Measurements from ENCODE around the gene COL21A1.

The COL21A1 gene

DNA sequence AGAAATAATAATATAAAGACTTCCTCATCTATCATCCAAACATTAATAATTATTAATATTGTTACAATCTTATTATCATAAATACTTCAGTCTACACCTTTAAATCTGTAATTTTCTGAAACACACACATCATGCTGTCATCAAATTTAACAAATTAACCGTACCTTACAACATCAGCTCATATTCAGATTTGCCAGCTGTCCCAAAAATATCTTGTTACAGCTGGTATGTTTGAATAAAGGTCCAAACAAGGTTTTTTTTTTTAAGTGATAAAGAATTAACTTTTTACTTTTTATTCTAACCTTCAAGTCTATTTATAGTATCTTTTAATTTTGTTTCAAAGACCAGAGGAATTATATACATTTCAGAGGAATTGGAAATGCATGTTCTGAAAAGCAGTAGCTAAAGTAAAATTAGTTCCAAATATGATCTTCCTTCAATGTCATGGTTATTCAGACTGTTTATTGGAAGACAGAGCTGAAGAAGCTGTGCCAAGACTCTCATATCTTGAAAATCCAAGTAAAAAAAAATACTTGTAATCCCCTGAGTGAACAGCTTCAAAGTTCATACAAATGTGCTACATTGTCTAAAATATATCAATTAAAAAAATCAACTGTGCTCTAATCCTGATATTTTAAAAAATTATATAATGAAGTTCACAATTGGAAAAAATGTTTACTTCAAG lies 210.3 kb downstream of the COL21A1 start:
- no peak overlapping the region for H3K4me3 ChIP-seq (ENCODE audit: low read depth, low read length)
- TF ChIP-seq, protein P1, sequence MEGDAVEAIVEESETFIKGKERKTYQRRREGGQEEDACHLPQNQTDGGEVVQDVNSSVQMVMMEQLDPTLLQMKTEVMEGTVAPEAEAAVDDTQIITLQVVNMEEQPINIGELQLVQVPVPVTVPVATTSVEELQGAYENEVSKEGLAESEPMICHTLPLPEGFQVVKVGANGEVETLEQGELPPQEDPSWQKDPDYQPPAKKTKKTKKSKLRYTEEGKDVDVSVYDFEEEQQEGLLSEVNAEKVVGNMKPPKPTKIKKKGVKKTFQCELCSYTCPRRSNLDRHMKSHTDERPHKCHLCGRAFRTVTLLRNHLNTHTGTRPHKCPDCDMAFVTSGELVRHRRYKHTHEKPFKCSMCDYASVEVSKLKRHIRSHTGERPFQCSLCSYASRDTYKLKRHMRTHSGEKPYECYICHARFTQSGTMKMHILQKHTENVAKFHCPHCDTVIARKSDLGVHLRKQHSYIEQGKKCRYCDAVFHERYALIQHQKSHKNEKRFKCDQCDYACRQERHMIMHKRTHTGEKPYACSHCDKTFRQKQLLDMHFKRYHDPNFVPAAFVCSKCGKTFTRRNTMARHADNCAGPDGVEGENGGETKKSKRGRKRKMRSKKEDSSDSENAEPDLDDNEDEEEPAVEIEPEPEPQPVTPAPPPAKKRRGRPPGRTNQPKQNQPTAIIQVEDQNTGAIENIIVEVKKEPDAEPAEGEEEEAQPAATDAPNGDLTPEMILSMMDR (IDR thresholded peaks at IDR 0.05; ENCODE audit: low read depth, low read length): no peak

DNA sequence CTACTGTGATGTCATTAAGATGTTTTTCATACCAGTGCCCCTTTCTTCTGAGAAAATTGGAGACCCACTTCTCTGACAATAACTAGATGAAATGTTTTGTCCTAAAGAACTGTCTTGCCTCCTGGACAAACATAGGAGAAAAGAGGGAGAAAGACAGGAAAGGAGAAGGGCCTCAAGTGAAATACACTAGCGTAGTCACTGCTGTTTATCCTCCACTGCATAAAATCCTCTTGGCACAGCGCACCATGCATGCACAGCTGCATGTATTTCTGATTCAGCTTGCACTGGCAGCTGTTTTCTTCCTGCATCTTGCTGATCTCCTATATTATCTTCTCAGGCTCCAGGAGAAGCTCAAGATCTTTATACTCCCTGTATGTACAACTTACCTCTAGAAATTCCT lies 214.0 kb downstream of the COL21A1 start:
- TF ChIP-seq, protein P1 (IDR thresholded peaks at IDR 0.05; ENCODE audit: low read depth, low read length): no peak
- no peak overlapping the region for H3K4me3 ChIP-seq (ENCODE audit: low read depth, low read length)

DNA sequence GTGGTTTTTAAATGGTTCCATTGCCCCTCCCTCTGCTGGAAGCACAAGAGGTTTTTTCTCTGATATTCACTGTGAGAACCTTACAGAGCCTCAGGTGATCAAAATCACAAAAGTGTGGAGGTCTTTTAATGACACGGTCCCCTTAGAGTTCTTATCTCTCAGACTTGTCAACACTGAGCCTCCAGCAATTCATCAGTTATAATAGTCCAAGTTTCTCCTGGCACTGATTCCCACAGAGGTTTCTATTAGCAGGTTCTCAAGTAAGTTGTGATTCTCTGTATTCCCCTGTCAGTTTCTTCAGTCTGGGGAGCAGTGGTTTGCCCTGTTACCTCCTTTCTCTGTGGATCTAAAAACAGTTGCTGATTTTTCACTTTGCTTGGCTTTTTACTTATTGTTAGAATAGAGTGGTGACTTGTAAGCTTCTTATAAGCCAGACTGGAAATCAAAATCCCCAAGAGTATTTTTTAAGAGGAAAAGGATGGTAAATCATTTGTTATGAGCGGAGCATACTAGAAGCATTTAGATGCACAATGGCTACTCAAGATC lies 214.6 kb downstream of the COL21A1 start:
- TF ChIP-seq, protein P1 (IDR thresholded peaks at IDR 0.05; ENCODE audit: low read depth, low read length): no peak
- no peak overlapping the region for H3K4me3 ChIP-seq (ENCODE audit: low read depth, low read length)

DNA sequence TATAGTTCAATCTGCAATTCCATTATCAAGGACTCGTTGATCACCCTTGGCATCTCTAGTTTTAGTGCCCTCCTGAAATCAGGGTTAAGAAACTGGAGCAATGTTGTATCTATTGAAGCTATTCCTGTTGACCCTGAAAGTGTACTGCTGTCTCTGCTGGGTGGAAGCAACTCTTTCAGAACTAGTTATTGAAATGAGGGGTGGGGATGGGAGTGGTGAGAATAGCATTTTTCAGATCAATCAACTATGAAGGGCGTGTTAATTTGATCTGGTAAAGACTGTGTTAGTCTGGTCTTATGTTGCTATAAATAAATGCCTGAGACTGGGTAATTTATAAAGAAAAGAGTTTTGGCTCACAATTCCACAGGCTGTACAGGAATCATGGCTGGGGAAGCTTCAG lies 219.5 kb downstream of the COL21A1 start:
- H3K4me3 ChIP-seq (ENCODE audit: low read depth, low read length): no peak overlapping the region
- TF ChIP-seq, protein P1 (IDR thresholded peaks at IDR 0.05; ENCODE audit: low read depth, low read length): no peak

DNA sequence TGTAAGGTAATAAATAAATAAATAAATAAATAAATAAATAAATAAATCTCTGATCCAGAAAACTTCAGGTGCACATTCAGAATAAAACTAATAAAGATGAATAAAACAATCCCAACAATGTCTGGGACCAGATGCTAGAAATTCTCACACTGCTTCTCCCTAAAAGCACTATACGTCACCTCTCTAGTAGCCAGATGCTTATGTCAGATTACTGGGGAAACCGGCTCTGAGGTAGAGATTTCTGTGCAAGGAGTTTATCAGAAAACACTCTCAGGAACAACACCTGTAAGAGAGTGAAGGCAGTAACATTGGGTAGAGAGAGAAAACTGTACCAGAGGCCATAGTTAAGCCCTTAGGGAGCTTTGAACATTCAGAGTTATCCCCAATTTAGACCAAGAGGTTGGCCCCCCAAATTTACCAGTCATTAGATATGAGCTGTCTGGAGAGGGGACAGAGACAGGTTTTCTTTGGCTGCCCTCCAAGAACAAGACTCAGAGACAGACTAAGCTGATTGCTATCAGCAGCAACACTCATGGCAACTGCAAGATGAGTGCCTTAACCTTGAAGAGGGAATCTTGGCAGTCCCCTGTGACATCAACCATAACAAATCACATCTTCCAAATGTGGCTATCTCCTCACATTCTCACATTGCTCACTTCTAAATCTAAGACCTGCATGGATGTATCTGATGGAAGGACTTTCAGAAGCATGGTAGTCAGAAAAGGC lies 220.8 kb downstream of the COL21A1 start:
- no peak overlapping the region for H3K4me3 ChIP-seq (ENCODE audit: low read depth, low read length)
- TF ChIP-seq, protein P1 (IDR thresholded peaks at IDR 0.05; ENCODE audit: low read depth, low read length): no peak

DNA sequence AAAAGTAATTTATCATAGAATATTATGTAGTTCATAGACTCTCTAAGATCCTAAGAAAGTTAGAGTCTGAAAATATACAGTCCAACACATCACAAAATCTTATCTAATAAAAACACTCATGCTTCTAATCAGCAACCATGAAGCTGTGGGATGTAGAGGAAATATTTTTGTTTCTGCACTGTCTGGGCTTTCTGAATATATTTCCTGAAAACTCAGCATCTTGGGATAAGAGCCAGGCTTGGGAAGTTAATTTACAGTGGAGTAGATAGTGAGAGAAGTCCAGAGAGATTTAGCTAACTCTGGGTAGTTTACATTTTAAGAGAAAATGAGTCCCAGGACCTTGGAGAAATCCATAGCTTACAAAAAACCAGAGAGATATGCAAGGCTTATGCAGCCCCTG lies 221.6 kb downstream of the COL21A1 start:
- no peak overlapping the region for H3K4me3 ChIP-seq (ENCODE audit: low read depth, low read length)
- TF ChIP-seq, protein P1 (IDR thresholded peaks at IDR 0.05; ENCODE audit: low read depth, low read length): no peak

DNA sequence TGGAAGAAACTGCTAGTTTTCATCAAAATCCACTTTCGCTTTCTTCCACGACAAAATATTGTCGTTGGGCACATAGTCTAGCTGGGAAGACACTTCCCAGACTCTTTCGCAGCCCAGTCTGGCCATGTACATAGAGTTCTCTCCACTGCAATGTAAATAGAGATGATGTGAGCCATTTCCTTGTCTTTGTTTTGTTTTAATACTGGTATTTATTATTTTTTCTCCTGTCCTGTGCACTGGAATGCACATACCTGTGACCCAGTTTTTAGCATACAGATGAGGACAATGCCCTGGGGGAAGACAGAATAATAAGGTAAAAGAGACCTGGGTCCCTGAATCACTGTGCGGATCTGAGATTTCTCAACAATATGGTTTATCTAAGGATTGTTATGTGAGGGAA lies 222.4 kb downstream of the COL21A1 start:
- TF ChIP-seq, protein P1 (IDR thresholded peaks at IDR 0.05; ENCODE audit: low read depth, low read length): no peak
- no peak overlapping the region for H3K4me3 ChIP-seq (ENCODE audit: low read depth, low read length)

Measured in WI38 (cell line).